Measurements from ENCODE around the gene RBM43.
A peak's percentile ranks its signal among the peaks of the same experiment; 100 is the strongest.

RBM43 gene

DNA sequence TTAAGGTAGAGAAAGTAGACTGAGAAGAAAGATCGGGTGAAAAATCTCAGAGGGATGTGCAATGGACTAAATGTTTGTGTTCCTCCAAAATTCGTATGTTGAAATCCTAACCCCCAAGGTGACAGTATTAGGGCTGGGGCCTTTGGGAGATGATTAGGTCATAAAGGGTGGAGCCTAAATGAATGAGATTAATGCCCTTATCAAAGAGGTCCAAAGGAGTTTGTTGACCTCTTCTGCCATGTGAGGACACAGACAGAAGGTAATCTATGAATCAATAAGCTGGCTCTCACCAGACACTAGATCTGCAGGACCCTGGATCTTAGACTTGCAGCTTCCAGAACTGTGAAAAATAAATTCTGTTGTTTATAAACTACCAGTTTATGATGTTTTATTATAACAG is 30.5 kb upstream of the RBM43 start:
- peaks cover 15% of the 10 kb centered on the region for H3K4me1 ChIP-seq (ENCODE audit: insufficient read depth, low read length, poor library complexity, severe bottlenecking)
- no peaks in the 10 kb centered on the region for H3F3A ChIP-seq (ENCODE audit: low read depth)
- TF ChIP-seq, protein P1, sequence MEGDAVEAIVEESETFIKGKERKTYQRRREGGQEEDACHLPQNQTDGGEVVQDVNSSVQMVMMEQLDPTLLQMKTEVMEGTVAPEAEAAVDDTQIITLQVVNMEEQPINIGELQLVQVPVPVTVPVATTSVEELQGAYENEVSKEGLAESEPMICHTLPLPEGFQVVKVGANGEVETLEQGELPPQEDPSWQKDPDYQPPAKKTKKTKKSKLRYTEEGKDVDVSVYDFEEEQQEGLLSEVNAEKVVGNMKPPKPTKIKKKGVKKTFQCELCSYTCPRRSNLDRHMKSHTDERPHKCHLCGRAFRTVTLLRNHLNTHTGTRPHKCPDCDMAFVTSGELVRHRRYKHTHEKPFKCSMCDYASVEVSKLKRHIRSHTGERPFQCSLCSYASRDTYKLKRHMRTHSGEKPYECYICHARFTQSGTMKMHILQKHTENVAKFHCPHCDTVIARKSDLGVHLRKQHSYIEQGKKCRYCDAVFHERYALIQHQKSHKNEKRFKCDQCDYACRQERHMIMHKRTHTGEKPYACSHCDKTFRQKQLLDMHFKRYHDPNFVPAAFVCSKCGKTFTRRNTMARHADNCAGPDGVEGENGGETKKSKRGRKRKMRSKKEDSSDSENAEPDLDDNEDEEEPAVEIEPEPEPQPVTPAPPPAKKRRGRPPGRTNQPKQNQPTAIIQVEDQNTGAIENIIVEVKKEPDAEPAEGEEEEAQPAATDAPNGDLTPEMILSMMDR (conservative IDR thresholded peaks at IDR 0.05; ENCODE audit: low read length), result no peak
- TF ChIP-seq EZH2phosphoT487 (IDR thresholded peaks at IDR 0.05; ENCODE audit: borderline replicate concordance), result no peak
- H3K79me2 ChIP-seq (ENCODE audit: insufficient read depth, low read length), result peaks cover 29% of the 10 kb centered on the region
- H3K4me2 ChIP-seq (ENCODE audit: low read depth, low read length, poor library complexity, severe bottlenecking), result no peak overlapping the region
- no peaks in the 10 kb centered on the region for H3K36me3 ChIP-seq (ENCODE audit: insufficient read depth, low read length)
- H3K27me3 ChIP-seq (ENCODE audit: insufficient read depth, low read length, poor library complexity, severe bottlenecking), result no peaks in the 10 kb centered on the region
- no peaks in the 10 kb centered on the region for H3K9me2 ChIP-seq (replicated peaks; ENCODE audit: low read depth, low read length)
- H3K4me3 ChIP-seq (ENCODE audit: low read length, poor library complexity, severe bottlenecking), result no peak overlapping the region
- H3K9ac ChIP-seq (ENCODE audit: low read depth, low read length, poor library complexity, severe bottlenecking), result no peak overlapping the region
- peaks cover 7% of the 10 kb centered on the region for H4K20me1 ChIP-seq (ENCODE audit: insufficient read depth, low read length, poor library complexity, severe bottlenecking)
- no peaks in the 10 kb centered on the region for H3K9me3 ChIP-seq (ENCODE audit: insufficient read depth, low read depth, low read length)
- no peak overlapping the region for H2AFZ ChIP-seq (ENCODE audit: low read length)

DNA sequence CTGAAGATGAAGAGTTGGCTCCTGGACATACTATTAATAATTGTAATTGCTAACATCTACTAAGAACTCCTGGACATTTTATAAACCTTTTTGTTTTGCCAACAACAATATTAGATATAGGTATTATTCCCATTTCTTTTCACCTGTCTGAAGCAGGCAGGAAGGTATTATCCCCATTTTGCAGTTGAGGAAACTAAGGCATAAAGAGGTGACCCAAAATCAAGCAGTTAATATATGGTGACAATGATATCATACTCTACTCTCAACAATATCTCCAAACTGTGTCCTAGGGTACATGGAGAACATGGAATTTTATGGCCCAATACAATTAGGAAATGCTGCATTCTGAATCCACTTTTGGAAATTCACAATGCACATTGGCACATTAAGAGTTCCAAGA is 29.6 kb upstream of the RBM43 start:
- Histone ChIP-seq H3K9me3 (ENCODE audit: insufficient read depth, low read depth, low read length) (no peaks in the 10 kb centered on the region), H3K4me3 (ENCODE audit: low read length, poor library complexity, severe bottlenecking) (no peak overlapping the region), H2AFZ (ENCODE audit: low read length) (no peak overlapping the region), H3K9me2 (replicated peaks; ENCODE audit: low read depth, low read length) (no peaks in the 10 kb centered on the region), H3K4me2 (ENCODE audit: low read depth, low read length, poor library complexity, severe bottlenecking) (no peak overlapping the region), H3K27me3 (ENCODE audit: insufficient read depth, low read length, poor library complexity, severe bottlenecking) (no peaks in the 10 kb centered on the region), H4K20me1 (ENCODE audit: insufficient read depth, low read length, poor library complexity, severe bottlenecking) (peaks cover 14% of the 10 kb centered on the region), H3K36me3 (ENCODE audit: insufficient read depth, low read length) (no peaks in the 10 kb centered on the region), H3K79me2 (ENCODE audit: insufficient read depth, low read length) (peaks cover 38% of the 10 kb centered on the region), H3F3A (ENCODE audit: low read depth) (no peaks in the 10 kb centered on the region), H3K9ac (ENCODE audit: low read depth, low read length, poor library complexity, severe bottlenecking) (peak overlapping the region; percentile 93), H3K4me1 (ENCODE audit: insufficient read depth, low read length, poor library complexity, severe bottlenecking) (peaks cover 22% of the 10 kb centered on the region)
- TF ChIP-seq, protein P1 (conservative IDR thresholded peaks at IDR 0.05; ENCODE audit: low read length), result no peak
- TF ChIP-seq EZH2phosphoT487 (IDR thresholded peaks at IDR 0.05; ENCODE audit: borderline replicate concordance), result no peak

DNA sequence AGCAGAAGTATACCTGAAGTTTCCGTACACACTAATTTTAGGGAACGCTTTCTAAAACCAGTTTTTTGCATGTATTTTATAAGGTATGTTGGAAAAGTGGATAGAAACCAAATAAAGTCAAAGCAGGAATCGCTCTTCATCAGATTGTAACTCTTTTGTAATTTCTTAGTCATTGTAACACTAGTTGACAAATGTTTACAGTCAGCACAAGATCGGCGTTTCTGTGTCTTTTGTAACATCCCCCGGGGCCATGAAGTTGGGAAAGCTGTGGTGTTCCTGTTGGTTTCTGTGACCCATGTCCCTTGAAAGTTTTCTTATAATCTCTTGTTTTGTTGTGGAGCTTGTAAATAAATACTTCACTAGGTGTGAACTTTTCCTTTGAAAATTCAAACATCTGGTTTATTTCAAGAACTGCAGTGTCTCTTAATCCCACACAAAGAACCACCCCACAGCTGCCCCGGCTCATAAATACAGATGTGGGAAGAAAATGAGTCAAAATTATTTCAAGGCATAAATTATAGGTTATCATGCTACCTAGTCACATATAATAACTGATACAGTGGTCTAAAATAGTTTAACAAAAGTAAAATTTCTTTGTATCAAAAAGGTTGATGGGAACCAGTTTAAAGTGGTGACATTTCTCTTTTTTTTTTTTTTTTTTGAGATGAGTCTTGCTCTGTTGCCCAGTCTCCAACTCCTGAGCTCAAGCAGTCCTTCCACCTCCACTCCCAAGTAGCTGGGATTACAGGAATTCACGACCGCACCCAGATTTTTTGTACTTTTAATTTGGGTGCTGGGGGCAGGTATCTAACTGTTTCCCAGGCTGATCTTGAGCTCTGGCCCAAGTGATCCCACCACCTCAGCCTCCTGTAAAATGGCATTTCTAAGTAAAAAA is 28.6 kb upstream of the RBM43 start:
- Histone ChIP-seq H3K79me2 (ENCODE audit: insufficient read depth, low read length) (peaks cover 48% of the 10 kb centered on the region), H3K4me2 (ENCODE audit: low read depth, low read length, poor library complexity, severe bottlenecking) (peak overlapping the region; percentile 98)

More for the DNA sequence above, 28.6 kb upstream of the RBM43 start:
- Histone ChIP-seq H3K36me3 (ENCODE audit: insufficient read depth, low read length) (no peaks in the 10 kb centered on the region), H3K4me1 (ENCODE audit: insufficient read depth, low read length, poor library complexity, severe bottlenecking) (peaks cover 30% of the 10 kb centered on the region), H3K9me3 (ENCODE audit: insufficient read depth, low read depth, low read length) (no peaks in the 10 kb centered on the region), H3F3A (ENCODE audit: low read depth) (no peaks in the 10 kb centered on the region), H3K4me3 (ENCODE audit: low read length, poor library complexity, severe bottlenecking) (peak overlapping the region; percentile 95), H4K20me1 (ENCODE audit: insufficient read depth, low read length, poor library complexity, severe bottlenecking) (peaks cover 19% of the 10 kb centered on the region), H2AFZ (ENCODE audit: low read length) (peak overlapping the region; percentile 77), H3K9ac (ENCODE audit: low read depth, low read length, poor library complexity, severe bottlenecking) (peak overlapping the region; percentile 93), H3K9me2 (replicated peaks; ENCODE audit: low read depth, low read length) (no peaks in the 10 kb centered on the region), H3K27me3 (ENCODE audit: insufficient read depth, low read length, poor library complexity, severe bottlenecking) (no peaks in the 10 kb centered on the region)
- no peak for TF ChIP-seq EZH2phosphoT487 (IDR thresholded peaks at IDR 0.05; ENCODE audit: borderline replicate concordance)
- TF ChIP-seq, protein P1 (conservative IDR thresholded peaks at IDR 0.05; ENCODE audit: low read length), result no peak

Measured in Loucy (cell line).